Mesendoderm (in vitro differentiated cells): ENCODE data around the gene PLEKHG1.

ENCODE experiments used
- DNase-seq: peaks from one replicate; pipeline ENCODE4 v3.0.0; 2013
- H2AK5ac ChIP-seq: 2 replicates; pipeline ENCODE4 v1.6.1; 2013; ENCODE audit warnings: low read length, inconsistent platforms
- H2BK120ac ChIP-seq: 2 replicates; pipeline ENCODE4 v1.6.1; 2013; ENCODE audit warnings: low read depth, mild to moderate bottlenecking, low read length, moderate library complexity, mixed read lengths
- H2BK15ac ChIP-seq: replicated peaks from 2 replicates; pipeline ENCODE4 v1.6.1; 2013; ENCODE audit warnings: low read depth, mild to moderate bottlenecking, moderate library complexity
- H2BK5ac ChIP-seq: 2 replicates; pipeline ENCODE4 v1.6.1; 2013; ENCODE audit warnings: low read length, inconsistent platforms
- H3K18ac ChIP-seq: 2 replicates; pipeline ENCODE4 v1.6.1; 2013; ENCODE audit warnings: mild to moderate bottlenecking, low read length, mixed read lengths
- H3K23ac ChIP-seq: one replicate; pipeline ENCODE4 v1.6.1; 2013; ENCODE audit warnings: low read length
- H3K27ac ChIP-seq: 2 replicates; pipeline ENCODE4 v1.5.1; 2013; ENCODE audit warnings: low read depth, mild to moderate bottlenecking, inconsistent platforms, low read length, moderate library complexity
- H3K27me3 ChIP-seq: 2 replicates; pipeline ENCODE4 v1.6.1; 2013; ENCODE audit warnings: low read length, control low read depth, mild to moderate bottlenecking, inconsistent platforms; ENCODE audit not compliant: insufficient read depth, poor library complexity
- H3K36me3 ChIP-seq: 2 replicates; pipeline ENCODE4 v1.6.1; 2013; ENCODE audit warnings: low read length, inconsistent platforms; ENCODE audit not compliant: control insufficient read depth, insufficient read depth
- H3K4ac ChIP-seq: one replicate; pipeline ENCODE4 v1.6.1; 2013; ENCODE audit warnings: low read depth, mild to moderate bottlenecking, low read length, moderate library complexity
- H3K4me1 ChIP-seq: 2 replicates; pipeline ENCODE4 v1.6.1; 2013; ENCODE audit warnings: low read depth, low read length, inconsistent platforms; ENCODE audit not compliant: control insufficient read depth
- H3K4me2 ChIP-seq: 2 replicates; pipeline ENCODE4 v1.6.1; 2013; ENCODE audit warnings: low read length
- H3K4me3 ChIP-seq: 2 replicates; pipeline ENCODE4 v1.5.1; 2013; ENCODE audit warnings: mild to moderate bottlenecking, low read length
- H3K56ac ChIP-seq: one replicate; pipeline ENCODE4 v1.6.1; 2013; ENCODE audit warnings: low read length
- H3K79me1 ChIP-seq: 2 replicates; pipeline ENCODE4 v1.6.1; 2013; ENCODE audit warnings: low read length, inconsistent platforms
- H3K79me2 ChIP-seq: 2 replicates; pipeline ENCODE4 v1.6.1; 2013; ENCODE audit warnings: mild to moderate bottlenecking, low read length; ENCODE audit not compliant: control insufficient read depth, insufficient read depth
- H3K9ac ChIP-seq: 2 replicates; pipeline ENCODE4 v1.6.1; 2013; ENCODE audit warnings: low read length, inconsistent platforms
- H4K5ac ChIP-seq: one replicate; pipeline ENCODE4 v1.6.1; 2013; ENCODE audit warnings: low read length
- H4K8ac ChIP-seq: one replicate; pipeline ENCODE4 v1.6.1; 2013; ENCODE audit warnings: low read depth, mild to moderate bottlenecking, control low read depth, low read length, moderate library complexity
- WGBS: extraction: QIAGEN DNeasy Blood & Tissue Kit; methylation state at CpG from one replicate; pipeline ENCODE4 v1.1.7; 2013; ENCODE audit warnings: low lambda C conversion rate, missing lambda C conversion rate; ENCODE audit not compliant: insufficient coverage; ENCODE audit errors: extremely low coverage; 5-methylcytosine and 5-hydroxymethylcytosine counted together

PLEKHG1 gene

DNA sequence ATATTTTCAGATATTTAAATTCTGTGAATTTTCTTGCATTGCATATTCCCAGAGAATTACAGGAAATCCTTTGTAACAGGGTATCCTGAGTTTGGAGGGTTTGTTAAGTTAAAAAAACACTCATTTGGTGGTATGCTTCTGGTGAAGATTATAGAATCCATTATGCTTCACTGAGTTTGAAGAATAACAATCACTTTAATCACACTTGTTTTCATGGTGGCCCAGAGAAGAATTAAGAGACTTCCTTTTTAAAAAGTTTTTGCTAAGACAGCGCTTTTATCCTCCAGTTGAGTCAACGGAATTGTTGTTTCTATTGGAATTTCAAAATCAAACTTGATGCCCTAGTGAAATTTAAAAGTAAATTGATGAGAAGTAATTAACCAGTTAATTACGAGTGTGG lies 17.4 kb downstream of the PLEKHG1 start:
- Histone ChIP-seq H2AK5ac (no peak overlapping the region), H3K23ac (no peak overlapping the region), H4K5ac (no peak overlapping the region), H3K27ac (no peak overlapping the region), H3K79me2 (no peaks in the 10 kb centered on the region), H2BK15ac (no peak overlapping the region), H3K4me1 (no peaks in the 10 kb centered on the region), H3K18ac (no peak overlapping the region), H3K56ac (no peak overlapping the region), H3K4me3 (no peak overlapping the region), H2BK120ac (no peak overlapping the region), H3K4me2 (no peak overlapping the region), H3K79me1 (no peaks in the 10 kb centered on the region), H3K36me3 (no peaks in the 10 kb centered on the region), H3K9ac (no peak overlapping the region), H2BK5ac (no peak overlapping the region), H4K8ac (no peak overlapping the region), H3K4ac (no peak overlapping the region), H3K27me3 (no peaks in the 10 kb centered on the region)
- no peak for DNase-seq
- no CpG with 5 or more reads among the region's 3 CpGs for WGBS

DNA sequence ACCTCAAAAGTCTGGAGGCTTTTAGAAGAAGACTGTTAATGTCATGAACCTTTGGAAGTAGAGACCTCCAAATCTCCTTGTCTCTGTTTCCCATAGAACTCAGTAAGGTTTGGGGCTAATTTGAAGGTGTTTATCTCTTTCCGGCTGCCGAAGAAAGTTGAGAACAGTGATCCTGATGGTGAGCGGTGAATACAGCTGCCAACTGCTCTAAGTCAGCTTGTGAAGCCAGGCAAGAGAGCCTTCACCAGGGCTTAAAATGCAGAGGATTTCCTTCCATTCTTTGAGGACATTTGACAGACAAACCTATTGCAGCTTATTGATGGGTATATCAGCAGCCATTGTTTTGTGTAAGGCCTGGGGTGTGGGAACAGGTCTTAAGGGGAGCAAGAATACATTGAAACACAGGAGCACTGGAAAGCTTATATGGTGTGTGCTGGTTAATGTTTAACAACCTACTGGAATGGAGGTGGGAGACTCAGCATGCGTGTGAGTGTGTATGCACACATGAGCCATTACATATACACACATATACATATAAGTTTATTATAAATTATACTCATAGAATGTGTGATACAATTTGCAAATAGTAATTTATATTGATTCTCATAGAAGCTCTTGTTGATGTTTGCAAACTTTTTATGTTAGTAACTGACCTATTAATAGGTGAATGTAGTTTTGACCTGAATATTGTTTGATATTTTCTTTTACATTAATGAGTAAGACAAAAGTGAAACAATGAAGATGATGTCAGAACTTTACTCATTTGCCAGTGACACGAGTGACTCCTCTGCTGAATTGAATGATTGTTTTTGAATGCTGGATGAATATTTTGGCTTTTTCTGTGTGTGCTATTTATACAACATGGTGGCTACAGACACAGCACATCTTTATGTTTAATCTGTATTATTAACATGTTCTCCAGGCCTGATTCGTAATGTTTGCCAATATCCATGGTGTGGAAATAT lies 18.1 kb downstream of the PLEKHG1 start:
- no CpG with 5 or more reads among the region's 6 CpGs for WGBS
- H4K5ac ChIP-seq, result no peak overlapping the region
- H3K4me3 ChIP-seq, result no peak overlapping the region

DNA sequence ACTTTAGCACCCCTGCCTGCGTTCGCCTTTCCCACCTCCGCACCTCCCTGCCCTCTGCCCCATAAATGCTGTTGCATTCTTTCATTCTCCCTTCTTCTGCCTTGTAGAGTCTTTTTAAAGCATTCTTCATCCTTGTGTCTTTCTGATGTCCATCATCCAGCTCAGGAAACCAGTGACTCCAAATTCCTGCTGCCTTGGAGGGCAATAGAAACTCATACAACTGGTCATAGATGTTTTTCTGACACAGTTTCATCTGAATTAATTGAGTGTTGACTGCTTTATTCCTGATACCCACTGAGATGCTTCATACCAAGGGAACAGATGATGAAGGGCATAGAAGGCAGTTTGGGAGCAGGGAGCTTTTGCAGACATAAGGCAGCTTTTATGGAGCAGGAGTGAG lies 19.6 kb downstream of the PLEKHG1 start:
- no peak overlapping the region for H4K5ac ChIP-seq
- WGBS, result no CpG with 5 or more reads among the region's 3 CpGs
- H3K9ac ChIP-seq, result no peak overlapping the region
- H2AK5ac ChIP-seq, result no peak overlapping the region
- H2BK5ac ChIP-seq, result no peak overlapping the region
- H3K4ac ChIP-seq, result no peak overlapping the region
- no peak overlapping the region for H3K27ac ChIP-seq
- no peaks in the 10 kb centered on the region for H3K79me2 ChIP-seq
- H4K8ac ChIP-seq, result no peak overlapping the region
- H2BK120ac ChIP-seq, result no peak overlapping the region
- no peaks in the 10 kb centered on the region for H3K79me1 ChIP-seq
- no peak overlapping the region for H3K4me3 ChIP-seq
- no peak overlapping the region for H3K23ac ChIP-seq
- H2BK15ac ChIP-seq, result no peak overlapping the region
- H3K27me3 ChIP-seq, result no peaks in the 10 kb centered on the region
- no peak for DNase-seq
- H3K56ac ChIP-seq, result no peak overlapping the region
- H3K36me3 ChIP-seq, result no peaks in the 10 kb centered on the region
- no peaks in the 10 kb centered on the region for H3K4me1 ChIP-seq
- H3K4me2 ChIP-seq, result no peak overlapping the region
- H3K18ac ChIP-seq, result no peak overlapping the region

More for the DNA sequence above, 18.1 kb downstream of the PLEKHG1 start:
- no peaks in the 10 kb centered on the region for H3K36me3 ChIP-seq
- H3K4me1 ChIP-seq, result no peaks in the 10 kb centered on the region
- H2BK5ac ChIP-seq, result no peak overlapping the region
- no peak overlapping the region for H4K8ac ChIP-seq
- no peak overlapping the region for H3K4me2 ChIP-seq
- H3K18ac ChIP-seq, result no peak overlapping the region
- H3K4ac ChIP-seq, result no peak overlapping the region
- H2AK5ac ChIP-seq, result no peak overlapping the region
- no peak overlapping the region for H2BK120ac ChIP-seq
- H3K23ac ChIP-seq, result no peak overlapping the region
- H3K27ac ChIP-seq, result no peak overlapping the region
- no peak for DNase-seq
- H3K27me3 ChIP-seq, result no peaks in the 10 kb centered on the region
- no peak overlapping the region for H2BK15ac ChIP-seq
- H3K79me2 ChIP-seq, result no peaks in the 10 kb centered on the region
- H3K9ac ChIP-seq, result no peak overlapping the region
- no peaks in the 10 kb centered on the region for H3K79me1 ChIP-seq
- H3K56ac ChIP-seq, result no peak overlapping the region

DNA sequence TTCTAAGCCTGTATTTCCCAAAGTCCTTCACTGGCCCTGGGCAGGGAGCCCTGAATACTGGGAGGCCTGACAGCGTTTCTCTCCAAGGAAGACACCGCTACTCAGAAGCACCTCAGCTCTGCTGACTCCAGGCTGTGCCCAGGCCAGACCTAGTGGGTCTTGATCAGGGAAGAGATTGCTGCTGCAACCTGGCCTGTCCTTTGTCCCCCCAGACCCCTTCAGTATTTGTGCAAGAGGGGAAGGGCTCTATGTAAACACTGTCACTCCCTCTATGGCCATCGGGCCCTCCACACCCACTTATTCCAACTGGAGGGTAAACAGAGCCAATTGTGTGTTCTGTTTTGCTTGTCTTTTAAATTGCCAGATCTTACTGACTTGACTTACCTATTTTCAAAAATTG lies 20.6 kb downstream of the PLEKHG1 start:
- Histone ChIP-seq H3K18ac (no peak overlapping the region), H3K4ac (no peak overlapping the region), H3K56ac (no peak overlapping the region), H2BK5ac (no peak overlapping the region), H2BK15ac (no peak overlapping the region), H3K79me1 (no peaks in the 10 kb centered on the region), H3K4me3 (no peak overlapping the region), H3K36me3 (no peaks in the 10 kb centered on the region), H2BK120ac (no peak overlapping the region), H3K9ac (no peak overlapping the region), H2AK5ac (no peak overlapping the region), H4K8ac (no peak overlapping the region), H3K4me1 (no peaks in the 10 kb centered on the region), H3K27ac (no peak overlapping the region), H3K23ac (no peak overlapping the region), H3K4me2 (no peak overlapping the region), H3K79me2 (no peaks in the 10 kb centered on the region), H4K5ac (no peak overlapping the region), H3K27me3 (no peaks in the 10 kb centered on the region)
- no CpG with 5 or more reads among the region's 3 CpGs for WGBS
- no peak for DNase-seq

DNA sequence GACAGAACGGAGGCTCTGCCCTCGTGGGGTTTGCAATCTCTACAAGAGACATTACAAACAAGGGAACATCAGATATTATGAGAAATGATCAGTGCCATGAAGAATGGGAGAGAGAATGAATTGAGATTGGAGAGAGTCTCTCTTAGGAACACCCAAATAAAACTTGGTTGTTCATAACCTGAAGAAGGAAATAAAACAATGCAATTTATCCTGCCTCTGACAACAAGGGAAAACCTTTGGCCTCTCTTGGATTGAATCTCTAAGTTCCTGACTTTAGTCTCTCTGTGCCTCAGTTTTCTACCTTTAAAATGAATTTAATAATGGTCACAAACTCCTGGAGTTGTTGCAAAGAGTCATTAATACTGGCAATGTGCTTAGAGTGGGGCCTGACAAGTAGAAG lies 21.1 kb downstream of the PLEKHG1 start:
- Histone ChIP-seq H3K4ac (no peak overlapping the region), H3K79me2 (no peaks in the 10 kb centered on the region), H4K5ac (no peak overlapping the region), H3K79me1 (no peaks in the 10 kb centered on the region), H3K4me2 (no peak overlapping the region), H3K4me3 (no peak overlapping the region), H3K4me1 (no peaks in the 10 kb centered on the region), H3K36me3 (no peaks in the 10 kb centered on the region), H3K18ac (no peak overlapping the region), H2BK15ac (no peak overlapping the region), H3K27me3 (no peaks in the 10 kb centered on the region), H3K56ac (no peak overlapping the region), H3K9ac (no peak overlapping the region), H2BK5ac (no peak overlapping the region), H4K8ac (no peak overlapping the region), H2BK120ac (no peak overlapping the region), H2AK5ac (no peak overlapping the region), H3K27ac (no peak overlapping the region), H3K23ac (no peak overlapping the region)
- WGBS, result no CpG with 5 or more reads among the region's 2 CpGs
- no peak for DNase-seq
